Hematopoietic multipotent progenitor cell (in vitro differentiated cells): ENCODE measurements around the gene DOCK4. TPM values are rescaled to one million over a fixed set of nuclear protein-coding genes. Genes with fewer than 3 reads are reported as not detected.

Experiments
- DNase-seq, 3 donors: peaks; one replicate each; pipeline ENCODE4 v3.0.0-alpha.2; 2011 to 2015; ENCODE audit warnings: low read depth in 2 of 3, low spot score in 2 of 3
- total RNA-seq: library from RNA; depleted of rRNA; stranded (reverse); fragments of >200 nt; gene quantifications from one replicate; pipeline ENCODE4 v1.2.3, GENCODE V29; 2012

The DOCK4 gene
- total RNA-seq, 1 donor, result 2.4 TPM

GRCh38 chr7:112083776-112084355 lies 122.3 kb downstream of the DOCK4 start:
- DNase-seq, result no peak

- no peak for DNase-seq
Observed at GRCh38 chr7:112082306-112082705, 123.9 kb downstream of the DOCK4 start.

GRCh38 chr7:112081778-112082177 lies 124.4 kb downstream of the DOCK4 start:
- peak in 1 of 3 donors; percentile 3 for DNase-seq

- DNase-seq, result peak in 2 of 3 donors; percentile 32 to 43
Observed at GRCh38 chr7:112080978-112081377, 125.2 kb downstream of the DOCK4 start.

DNA sequence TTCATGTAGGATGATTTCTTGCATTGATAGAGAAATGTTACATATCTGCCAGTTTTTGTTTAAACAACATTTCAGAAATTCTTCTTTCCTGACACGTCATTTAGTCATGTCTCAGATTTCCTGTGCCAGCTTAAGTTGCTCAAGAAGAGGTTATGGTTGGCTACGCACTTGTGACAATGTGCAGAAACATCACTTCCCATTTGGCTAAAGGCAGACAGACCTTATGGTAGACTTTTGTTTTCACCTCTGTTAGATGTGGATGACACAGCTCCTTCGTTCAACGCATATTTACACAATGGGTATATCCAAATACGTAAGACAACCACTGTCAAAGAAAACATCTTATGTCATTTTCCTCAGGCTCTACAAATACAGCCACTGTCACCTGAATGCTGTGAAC lies 125.8 kb downstream of the DOCK4 start:
- peak in 2 of 3 donors; percentile 49 to 65 for DNase-seq

- peak in 1 of 3 donors; percentile 34 for DNase-seq
Observed at GRCh38 chr7:112079673-112080072, 126.5 kb downstream of the DOCK4 start.

GRCh38 chr7:112079122-112079521 lies 127.1 kb downstream of the DOCK4 start:
- no peak for DNase-seq

GRCh38 chr7:112076324-112076723 lies 129.9 kb downstream of the DOCK4 start:
- DNase-seq, result no peak

GRCh38 chr7:112074464-112074863 lies 131.7 kb downstream of the DOCK4 start:
- DNase-seq, result no peak

DNA sequence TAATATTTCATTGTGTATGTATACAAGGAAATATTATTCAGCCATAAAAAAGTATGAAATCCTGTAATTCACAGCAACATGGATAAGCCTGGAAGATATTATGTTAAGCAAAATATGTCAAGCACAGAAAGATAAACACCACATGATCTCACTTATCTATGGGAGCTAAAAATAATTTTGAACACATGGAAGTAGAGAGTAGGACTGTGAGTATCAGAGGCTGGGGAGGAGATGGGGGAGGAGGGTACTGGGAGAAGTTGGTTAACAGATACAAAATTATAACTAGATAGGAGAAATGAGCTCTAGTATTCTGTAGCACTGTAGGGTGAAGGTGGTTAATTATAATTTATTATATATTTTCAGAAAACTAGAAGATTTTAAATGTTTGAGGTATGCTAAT lies 132.7 kb downstream of the DOCK4 start:
- no peak for DNase-seq

DNA sequence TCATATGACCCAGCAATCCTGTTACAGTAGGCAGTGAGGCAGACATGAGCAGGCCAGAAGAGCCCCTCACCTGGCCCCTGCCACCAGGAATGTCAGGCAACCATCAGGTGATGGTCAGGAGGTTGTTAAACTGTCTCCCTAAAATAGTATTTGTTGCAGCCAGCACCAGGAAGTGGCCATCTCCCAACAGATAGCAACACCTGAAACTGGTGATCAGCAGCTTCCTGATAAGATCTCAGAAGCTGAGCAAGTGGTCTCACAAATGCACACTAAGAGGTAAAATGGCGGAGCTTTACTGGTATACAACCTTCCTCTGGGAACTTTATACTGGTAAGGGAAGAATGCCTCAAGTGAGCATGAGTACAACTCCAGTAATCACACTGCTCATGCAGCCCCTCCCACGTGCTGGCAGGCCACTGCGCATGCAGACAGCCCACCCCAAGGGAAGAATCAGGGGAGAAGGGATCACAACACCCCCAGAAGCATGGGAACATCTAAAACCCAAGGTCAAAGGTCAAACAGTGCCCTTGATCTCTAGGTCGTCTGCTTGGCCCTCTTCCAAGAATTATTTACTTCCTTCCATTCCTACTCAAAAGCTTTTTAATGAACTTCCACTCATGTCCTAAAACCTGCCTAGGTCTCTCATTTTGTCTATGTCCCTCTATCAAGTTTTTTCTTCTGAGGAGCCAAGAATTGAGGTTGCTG lies 133.5 kb downstream of the DOCK4 start:
- no peak for DNase-seq

DNA sequence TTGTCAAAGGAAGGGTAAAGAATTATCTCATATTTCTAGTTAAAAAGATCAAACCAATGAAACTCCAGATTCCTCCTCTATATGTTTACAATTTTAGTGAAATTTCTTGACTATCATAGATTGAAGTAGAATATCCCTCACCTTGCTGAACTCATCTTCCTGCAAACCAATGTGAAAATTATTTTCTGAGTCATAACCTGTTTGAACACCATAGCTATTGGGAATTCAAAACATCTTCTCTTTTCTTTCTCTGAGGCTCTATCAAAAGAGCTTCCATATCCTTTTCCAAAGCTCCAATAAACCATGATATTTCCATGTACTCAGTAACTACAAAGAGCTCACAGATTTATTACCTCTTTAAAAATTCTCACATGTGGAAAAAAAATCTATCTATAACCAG lies 134.3 kb downstream of the DOCK4 start:
- no peak for DNase-seq

- DNase-seq, result no peak
Observed at GRCh38 chr7:112070674-112071256, 135.4 kb downstream of the DOCK4 start.

- no peak for DNase-seq
Observed at GRCh38 chr7:112069879-112070321, 136.3 kb downstream of the DOCK4 start.

- no peak for DNase-seq
Observed at GRCh38 chr7:112068967-112069366, 137.2 kb downstream of the DOCK4 start.

DNA sequence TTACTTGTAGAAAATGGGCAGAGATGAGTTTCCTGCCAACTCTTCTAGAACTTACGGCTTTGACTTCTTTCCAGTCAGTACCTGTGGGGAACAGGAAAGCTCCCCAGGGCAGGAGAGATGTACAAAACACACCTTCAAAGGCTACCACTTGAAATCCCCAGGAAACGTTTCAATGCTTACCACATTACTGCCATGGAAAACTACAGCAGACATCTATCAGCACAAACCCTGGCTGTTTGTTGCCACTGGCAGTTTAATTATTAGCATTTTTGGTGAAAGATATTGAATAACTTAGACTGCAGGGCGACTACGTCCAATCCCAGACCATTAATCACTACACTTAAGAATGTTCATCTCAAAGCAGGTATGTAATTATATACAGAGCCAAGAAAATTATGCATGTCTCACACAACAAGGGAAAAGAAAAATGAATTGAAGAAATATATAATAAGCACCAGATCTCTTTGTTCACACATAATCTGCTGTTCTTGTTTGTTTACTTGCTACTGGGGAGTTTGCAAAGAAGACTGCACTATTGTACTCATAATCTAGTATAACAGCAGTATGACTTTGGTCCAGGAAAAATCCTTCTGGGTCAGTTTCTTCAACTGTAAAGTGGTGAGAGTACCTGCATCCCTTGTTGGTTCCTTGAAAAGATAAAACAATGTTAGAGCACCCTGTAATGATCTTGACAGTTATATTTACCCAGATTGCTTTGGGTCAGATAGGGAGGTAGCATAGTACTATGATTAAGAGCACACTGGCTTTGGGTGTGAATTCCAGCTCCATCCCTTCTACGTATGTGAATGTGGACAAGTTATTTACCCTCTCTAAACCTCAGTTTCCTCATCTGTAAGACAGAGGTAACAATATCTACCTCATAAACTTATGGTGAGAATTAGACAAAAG lies 138.3 kb downstream of the DOCK4 start:
- no peak for DNase-seq

GRCh38 chr7:112067200-112067599 lies 139.0 kb downstream of the DOCK4 start:
- no peak for DNase-seq

DNA sequence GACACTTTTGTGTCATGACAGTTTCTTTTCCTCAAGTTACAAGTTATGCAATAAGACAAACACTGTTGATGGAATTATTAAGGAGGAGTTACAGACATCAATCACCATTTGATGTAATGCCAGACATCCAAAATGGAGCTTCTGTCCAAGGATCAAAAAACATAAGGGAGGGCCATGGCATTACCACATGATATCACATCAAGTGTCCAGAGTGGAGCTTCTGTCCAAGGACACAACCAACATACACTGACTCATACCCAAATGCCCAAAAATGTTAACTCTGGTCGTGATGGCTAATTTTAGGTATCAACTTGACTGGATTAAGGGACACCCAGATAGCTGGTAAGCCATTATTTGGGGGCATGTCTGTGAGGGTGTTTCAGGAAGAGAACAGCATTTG lies 140.4 kb downstream of the DOCK4 start:
- DNase-seq, result no peak

DNA sequence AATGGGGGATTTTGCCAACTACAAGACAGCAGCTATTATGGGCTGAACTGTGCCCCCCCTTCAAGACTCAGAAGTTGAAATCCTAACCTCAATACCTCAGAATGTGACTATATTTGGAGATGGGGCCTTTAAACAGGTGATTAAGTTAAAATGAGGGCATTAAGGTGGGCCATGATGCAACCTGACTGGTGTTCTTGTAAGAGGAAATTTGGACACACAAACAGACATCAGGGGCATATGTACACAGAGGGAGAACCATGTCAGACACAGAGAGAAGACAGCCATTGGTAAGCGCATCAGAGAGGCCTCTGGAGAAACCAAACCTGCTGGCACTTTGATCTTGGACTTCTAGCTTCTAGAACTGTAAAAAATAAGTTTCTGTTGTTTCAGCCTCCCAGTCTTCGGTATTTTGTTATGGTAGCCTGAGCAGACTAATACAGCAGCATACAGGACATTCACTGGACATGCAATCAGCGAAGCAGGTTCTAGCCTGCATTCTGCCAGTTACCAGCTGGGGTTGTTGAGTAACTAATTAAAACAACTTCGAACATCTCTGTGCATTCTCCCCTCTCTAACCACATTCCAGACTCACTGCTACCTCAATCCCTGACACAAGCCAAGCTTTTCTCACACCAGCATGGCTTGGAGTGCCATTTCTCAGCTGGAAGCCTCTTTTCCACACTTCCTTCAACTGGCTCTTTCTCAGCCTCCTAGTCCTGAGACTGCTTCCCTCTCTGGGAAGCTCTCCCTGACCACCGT lies 141.4 kb downstream of the DOCK4 start:
- no peak for DNase-seq

- DNase-seq, result no peak
Observed at GRCh38 chr7:112063974-112064373, 142.2 kb downstream of the DOCK4 start.
